GM12878 (cell line): ENCODE data around the gene ZNF407. TPM values are rescaled to one million over a fixed set of nuclear protein-coding genes. Genes with fewer than 3 reads are reported as not detected.

Experiments used
- ATAC-seq: fragments of 200-7000 bp; cut with Tn5 transposase; 3 replicates; pipeline ENCODE4 v1.9.1; 2020; ENCODE audit warnings: mild to moderate bottlenecking, moderate library complexity
- BruUV-seq: library from RNA; stranded (reverse); fragments of 400-500 nt; replicated peaks from 2 replicates; lab custom pipeline; 2021; lab: Mats Ljungman, UMichigan
- CTCF ChIA-PET: fragments of 300-600 bp; sonication (Branson Sonifier 250); formaldehyde crosslinking; extraction: SDS; loops from one replicate; lab custom pipeline; 2021; ENCODE audit warnings: inconsistent platforms; lab: Yijun Ruan, JAX
- POLR2A ChIA-PET: fragments of 350-600 bp; formaldehyde crosslinking; extraction: SDS; loops from one replicate; lab custom pipeline; 2021; ENCODE audit warnings: inconsistent platforms; lab: Charles Lee
- RAD21 ChIA-PET: fragments of 300-600 bp; sonication (Branson Sonifier 250); formaldehyde crosslinking; loops from one replicate; lab custom pipeline; 2023; ENCODE audit warnings: antibody characterized with exemption; ENCODE audit not compliant: unreplicated experiment; lab: Charles Lee
- SMC1A ChIA-PET: fragments of 300-600 bp; sonication (Branson Sonifier 250); formaldehyde crosslinking; loops from one replicate; lab custom pipeline; 2023; ENCODE audit not compliant: unreplicated experiment, uncharacterized antibody; lab: Charles Lee
- DNase-seq: peaks from one replicate; pipeline ENCODE4 v3.0.0-alpha.2; 2011; ENCODE audit warnings: low read depth, low spot score
- FAIRE-seq: peaks from 3 replicates; lab custom pipeline; 2011; peaks lifted over from hg19 to GRCh38; lab: Jason Lieb, UNC
- H2AFZ ChIP-seq: 2 replicates; pipeline ENCODE4 v1.6.0; 2011; ENCODE audit warnings: low read depth, low read length, control low read depth; ENCODE audit not compliant: control insufficient read depth
- H3K27ac ChIP-seq: 2 replicates; pipeline ENCODE4 v1.5.1; 2011; ENCODE audit warnings: control low read depth; ENCODE audit not compliant: control insufficient read depth, insufficient read depth
- H3K27me3 ChIP-seq, 2 experiments: replicated peaks in 1 of 2; 2 replicates each; pipeline versions ENCODE4 v1.6.0 to v1.6.1; 2011; ENCODE audit warnings: low read length in 1 of 2; ENCODE audit not compliant: control insufficient read depth in 2 of 2, insufficient read depth in 2 of 2
- H3K36me3 ChIP-seq, 2 experiments: 2 replicates each; pipeline ENCODE4 v1.5.1; 2011; ENCODE audit warnings: low read length in 1 of 2; ENCODE audit not compliant: control insufficient read depth in 2 of 2, insufficient read depth in 2 of 2
- H3K4me1 ChIP-seq: 2 replicates; pipeline ENCODE4 v1.6.1; 2011; ENCODE audit warnings: mild to moderate bottlenecking, low read length, moderate library complexity, mixed read lengths; ENCODE audit not compliant: control insufficient read depth, insufficient read depth
- H3K4me2 ChIP-seq: 2 replicates; pipeline ENCODE4 v1.6.0; 2011; ENCODE audit warnings: control low read depth; ENCODE audit not compliant: control insufficient read depth, insufficient read depth
- H3K4me3 ChIP-seq: fragments of 200-600 bp; sonication (generic); 2 replicates; pipeline ENCODE4 v1.5.1; 2016
- H3K79me2 ChIP-seq: 2 replicates; pipeline ENCODE4 v1.6.0; 2011; ENCODE audit warnings: low read length; ENCODE audit not compliant: control insufficient read depth, insufficient read depth
- H3K9ac ChIP-seq: 2 replicates; pipeline ENCODE4 v1.8.0; 2011; ENCODE audit warnings: low read length, control low read depth, mixed read lengths; ENCODE audit not compliant: control insufficient read depth, insufficient read depth
- H3K9me3 ChIP-seq: replicated peaks from 3 replicates; pipeline ENCODE4 v1.5.1; 2011; ENCODE audit warnings: mild to moderate bottlenecking, low read length; ENCODE audit not compliant: control insufficient read depth, insufficient read depth
- H4K20me1 ChIP-seq: 2 replicates; pipeline ENCODE4 v1.6.0; 2011; ENCODE audit not compliant: control insufficient read depth, insufficient read depth
- CHD1 ChIP-seq: IDR thresholded peaks from 2 replicates; pipeline ENCODE4 v1.6.1; 2012; ENCODE audit warnings: low read depth, low read length, improper control_type of control experiment
- E2F8 ChIP-seq: fragments of 450-650 bp; IDR thresholded peaks from 2 replicates; pipeline ENCODE4 v1.6.1; 2018; ENCODE audit warnings: mild to moderate bottlenecking, low read depth, moderate library complexity; ENCODE audit not compliant: partially characterized antibody
- FOXK2 ChIP-seq: fragments of 450-650 bp; IDR thresholded peaks from 2 replicates; pipeline ENCODE4 v1.6.1; 2017; ENCODE audit warnings: mild to moderate bottlenecking, moderate library complexity
- HCFC1 ChIP-seq: fragments of 150-350 bp; IDR thresholded peaks from 2 replicates; pipeline ENCODE4 v1.6.1; 2014; ENCODE audit warnings: low read length
- IKZF2 ChIP-seq, 2 experiments: fragments of 450-650 bp; IDR thresholded peaks; 2 replicates each; pipeline ENCODE4 v1.6.1; 2017; ENCODE audit warnings: mild to moderate bottlenecking in 2 of 2, moderate library complexity in 2 of 2
- NR2F1 ChIP-seq: fragments of 450-650 bp; conservative IDR thresholded peaks from 2 replicates; pipeline ENCODE4 v1.6.1; 2017; ENCODE audit warnings: mild to moderate bottlenecking
- POLR2AphosphoS2 ChIP-seq: IDR thresholded peaks from 2 replicates; pipeline ENCODE4 v1.6.1; 2011; ENCODE audit warnings: low read depth, mild to moderate bottlenecking, low read length, improper control_type of control experiment, moderate library complexity
- RCOR1 ChIP-seq: conservative IDR thresholded peaks from 2 replicates; pipeline ENCODE4 v1.6.1; 2012; ENCODE audit warnings: low read depth, low read length, improper control_type of control experiment
- ZNF384 ChIP-seq: IDR thresholded peaks from 2 replicates; pipeline ENCODE4 v1.6.1; 2012; ENCODE audit warnings: low read depth, mild to moderate bottlenecking, low read length, improper control_type of control experiment, borderline replicate concordance
- WGBS: methylation state at CpG from one replicate; pipeline ENCODE4 v1.1.6; 2016; ENCODE audit warnings: low lambda C conversion rate; ENCODE audit not compliant: insufficient replicate concordance, insufficient coverage; ENCODE audit errors: missing lambda C conversion rate; 5-methylcytosine and 5-hydroxymethylcytosine counted together
- in situ Hi-C: fragments of 300-500 bp; cut with MboI; formaldehyde crosslinking; loops from 9 replicates; pipeline ENCODE4 v1.14.3; 2018; ENCODE audit warnings: mixed read lengths
- intact Hi-C: fragments of 100-400 bp; cut with micrococcal nuclease; formaldehyde crosslinking; loops from one replicate; pipeline ENCODE4 v1.14.2; 2022; ENCODE audit not compliant: unreplicated experiment
- polyA plus RNA-seq, 11 experiments: library from polyadenylated mRNA; depleted of rRNA in 4 of 11; unstranded in 6 of 11; stranded (reverse) in 5 of 11; fragments of >200 nt; fragmentation: Nextera tagmentation in 4 of 11; fragmentation: Illumina TruSeq in 1 of 11; extraction: Ambion mirVana in 4 of 11; extraction: Trizol in 1 of 11; gene quantifications; 1 replicate in 1 of 11; 2 replicates in 10 of 11; pipeline versions ENCODE4 v1.2.1 to v1.2.3, GENCODE V29; 2011 to 2016; ENCODE audit warnings: inconsistent platforms in 2 of 11, missing spikeins in 2 of 11, low read depth in 1 of 11
- total RNA-seq, 4 experiments: library from RNA; depleted of rRNA in 3 of 4; stranded (reverse); fragments of >200 nt in 3 of 4; fragmentation: Illumina TruSeq in 1 of 4; extraction: Trizol in 1 of 4; gene quantifications; 2 replicates each; pipeline versions ENCODE4 v1.2.1 to v1.2.3, GENCODE V29; 2013 to 2021

The ZNF407 gene
- total and polyA plus RNA-seq, 10 of the 15 experiments (the other 5 are each of a cell fraction or from before 2014, with no cell fraction given) = 0.69 to 11.6 (median 5.3) TPM

- TF ChIP-seq CHD1 = no peak
Measured at GRCh38 chr18:75041586-75041985, 443.9 kb downstream of the ZNF407 start (continued).

- ChIA-PET CTCF (no interaction called here), POLR2A (no interaction called here), RAD21 (no interaction called here), SMC1A (interaction anchor here (0.6 to 1.5 kb wide), 2 partner anchors 80 to 154 kb away, joined by 3 to 4 read pairs; no protein-coding TSS in a partner anchor)
- in situ Hi-C loops (no loop called here), intact Hi-C loops (no loop called here)
- Histone ChIP-seq H3K9ac (no peak overlapping the region), H3K4me3 (no peak overlapping the region), H3K4me1 (no peaks in the 10 kb centered on the region), H3K9me3 (no peaks in the 10 kb centered on the region), H3K36me3 (no peaks in the 10 kb centered on the region), H3K27ac (no peak overlapping the region), H4K20me1 (no peaks in the 10 kb centered on the region), H3K4me2 (no peak overlapping the region), H3K79me2 (no peaks in the 10 kb centered on the region), H3K27me3 (no peaks in the 10 kb centered on the region), H2AFZ (no peak overlapping the region)
- no peak for TF ChIP-seq POLR2AphosphoS2
- no peak for TF ChIP-seq FOXK2
- TF ChIP-seq E2F8 = no peak
- no peak for TF ChIP-seq HCFC1
- TF ChIP-seq IKZF2 (IDR thresholded peaks at IDR 0.05) = no peak
- TF ChIP-seq NR2F1 = no peak
- TF ChIP-seq RCOR1 = no peak
- TF ChIP-seq ZNF384 = no peak
- FAIRE-seq = no peak
- WGBS = 87% methylated on average over 4 of the region's 4 CpGs
- no peak for ATAC-seq
- no TSS peak for BruUV-seq
- no peak for DNase-seq
Measured at GRCh38 chr18:75043478-75043877, 445.8 kb downstream of the ZNF407 start.
